Stomach (tissue), 9 donors: ENCODE data around the gene BPIFB2. TPM values are rescaled to one million over a fixed set of nuclear protein-coding genes. Genes with fewer than 3 reads are reported as not detected.

Source experiments
- DNase-seq, 2 donors: peaks; one replicate each; pipeline versions ENCODE4 v3.0.0 to v3.0.0-alpha.2; 2013 to 2019
- H3K27ac ChIP-seq, 5 donors: fragments of 200-600 bp in 4 of 5; sonication (generic) in 4 of 5; one replicate each; pipeline ENCODE4 v1.5.1; 2013 to 2019; ENCODE audit warnings: mild to moderate bottlenecking in 1 of 5, moderate library complexity in 1 of 5
- H3K27me3 ChIP-seq, 3 donors: fragments of 200-600 bp; sonication (generic); one replicate each; pipeline ENCODE4 v1.5.1; 2017 to 2019; ENCODE audit warnings: mixed run types in 1 of 3
- H3K36me3 ChIP-seq, 4 donors: fragments of 200-600 bp; sonication (generic); 1 replicate in 3 of 4; 2 replicates in 1 of 4; pipeline ENCODE4 v1.5.1; 2016 to 2019
- H3K4me1 ChIP-seq, 4 donors: fragments of 200-600 bp; sonication (generic); one replicate each; pipeline ENCODE4 v1.5.1; 2016 to 2019
- H3K4me3 ChIP-seq, 4 donors: fragments of 200-600 bp; sonication (generic) in 3 of 4; one replicate each; pipeline ENCODE4 v1.5.1; 2016 to 2019; ENCODE audit warnings: mild to moderate bottlenecking in 1 of 4
- H3K9me3 ChIP-seq, 4 donors: fragments of 200-600 bp; sonication (generic); one replicate each; pipeline ENCODE4 v1.5.1; 2016 to 2019
- EP300 ChIP-seq: sonication (generic); formaldehyde crosslinking; IDR thresholded peaks from one replicate; pipeline ENCODE4 v1.6.1; 2017; ENCODE audit warnings: antibody characterized with exemption
- POLR2A ChIP-seq, 4 donors: fragments of 450-650 bp; IDR thresholded peaks; one replicate each; pipeline ENCODE4 v1.6.1; 2016; ENCODE audit warnings: antibody characterized with exemption in 4 of 4, control low read depth in 2 of 4, mild to moderate bottlenecking in 1 of 4, moderate library complexity in 1 of 4
- POLR2AphosphoS5 ChIP-seq, 3 donors: sonication (generic); formaldehyde crosslinking; IDR thresholded peaks; one replicate each; pipeline ENCODE4 v1.6.1; 2016; ENCODE audit warnings: antibody characterized with exemption in 3 of 3
- WGBS, 5 donors: extraction: QIAGEN DNeasy Blood & Tissue Kit in 3 of 5; methylation state at CpG; one replicate each; pipeline versions ENCODE4 v1.1.5 to v1.1.7; 2013 to 2018; 5-methylcytosine and 5-hydroxymethylcytosine counted together
- intact Hi-C: fragments of 100-400 bp; cut with DNase I; formaldehyde crosslinking; loops from one replicate; pipeline ENCODE4 v1.15.1; 2023; ENCODE audit warnings: low total_unique reads
- polyA plus RNA-seq, 3 donors: library from polyadenylated mRNA; stranded (reverse); fragments of 200-250 nt; gene quantifications; one replicate each; pipeline ENCODE4 v1.2.3, GENCODE V29; 2013
- total RNA-seq, 5 donors: library from RNA; depleted of rRNA; stranded (reverse); fragments of >200 nt; gene quantifications; one replicate each; pipeline versions ENCODE4 v1.1.0 to v1.2.3, GENCODE V29; 2014 to 2016
- TF ChIP-seq, protein P1 (sequence below), 7 experiments: fragments of 450-650 bp in 4 of 7; fragments of 200-600 bp in 3 of 7; sonication (generic) in 3 of 7; IDR thresholded peaks; one replicate each; pipeline ENCODE4 v1.5.1; 2016 to 2019; ENCODE audit warnings: antibody characterized with exemption in 7 of 7, control low read depth in 2 of 7, mild to moderate bottlenecking in 1 of 7
- donor health status: healthy with polysubstance abuse.
- donor health status: Bipolar disorder and iron deficiency.
- donor health status: healthy.

Gene BPIFB2
- total and polyA plus RNA-seq, 8 donors: 3.3 TPM; not detected in 7

GRCh38 chr20:33017542-33017941 is 10.0 kb downstream of the BPIFB2 start:
- Histone ChIP-seq H3K4me3 (no peak overlapping the region), H3K4me1 (no peaks in the 10 kb centered on the region), H3K27me3 (peaks cover 0 to 40% (median 4%) of the 10 kb centered on the region in 3 donors), H3K36me3 (no peaks in the 10 kb centered on the region), H3K9me3 (no peaks in the 10 kb centered on the region), H3K27ac (no peak overlapping the region)
- 76 to 83% (median 82%) methylated on average over 7 of the region's 7 CpGs for WGBS, 5 donors
- intact Hi-C loops: no loop called here
- TF ChIP-seq POLR2A (IDR thresholded peaks at IDR 0.05): no peak
- TF ChIP-seq, protein P1, sequence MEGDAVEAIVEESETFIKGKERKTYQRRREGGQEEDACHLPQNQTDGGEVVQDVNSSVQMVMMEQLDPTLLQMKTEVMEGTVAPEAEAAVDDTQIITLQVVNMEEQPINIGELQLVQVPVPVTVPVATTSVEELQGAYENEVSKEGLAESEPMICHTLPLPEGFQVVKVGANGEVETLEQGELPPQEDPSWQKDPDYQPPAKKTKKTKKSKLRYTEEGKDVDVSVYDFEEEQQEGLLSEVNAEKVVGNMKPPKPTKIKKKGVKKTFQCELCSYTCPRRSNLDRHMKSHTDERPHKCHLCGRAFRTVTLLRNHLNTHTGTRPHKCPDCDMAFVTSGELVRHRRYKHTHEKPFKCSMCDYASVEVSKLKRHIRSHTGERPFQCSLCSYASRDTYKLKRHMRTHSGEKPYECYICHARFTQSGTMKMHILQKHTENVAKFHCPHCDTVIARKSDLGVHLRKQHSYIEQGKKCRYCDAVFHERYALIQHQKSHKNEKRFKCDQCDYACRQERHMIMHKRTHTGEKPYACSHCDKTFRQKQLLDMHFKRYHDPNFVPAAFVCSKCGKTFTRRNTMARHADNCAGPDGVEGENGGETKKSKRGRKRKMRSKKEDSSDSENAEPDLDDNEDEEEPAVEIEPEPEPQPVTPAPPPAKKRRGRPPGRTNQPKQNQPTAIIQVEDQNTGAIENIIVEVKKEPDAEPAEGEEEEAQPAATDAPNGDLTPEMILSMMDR (IDR thresholded peaks at IDR 0.05): no peak
- TF ChIP-seq POLR2AphosphoS5 (IDR thresholded peaks at IDR 0.05): no peak
- no peak for TF ChIP-seq EP300
- no peak for DNase-seq

DNA sequence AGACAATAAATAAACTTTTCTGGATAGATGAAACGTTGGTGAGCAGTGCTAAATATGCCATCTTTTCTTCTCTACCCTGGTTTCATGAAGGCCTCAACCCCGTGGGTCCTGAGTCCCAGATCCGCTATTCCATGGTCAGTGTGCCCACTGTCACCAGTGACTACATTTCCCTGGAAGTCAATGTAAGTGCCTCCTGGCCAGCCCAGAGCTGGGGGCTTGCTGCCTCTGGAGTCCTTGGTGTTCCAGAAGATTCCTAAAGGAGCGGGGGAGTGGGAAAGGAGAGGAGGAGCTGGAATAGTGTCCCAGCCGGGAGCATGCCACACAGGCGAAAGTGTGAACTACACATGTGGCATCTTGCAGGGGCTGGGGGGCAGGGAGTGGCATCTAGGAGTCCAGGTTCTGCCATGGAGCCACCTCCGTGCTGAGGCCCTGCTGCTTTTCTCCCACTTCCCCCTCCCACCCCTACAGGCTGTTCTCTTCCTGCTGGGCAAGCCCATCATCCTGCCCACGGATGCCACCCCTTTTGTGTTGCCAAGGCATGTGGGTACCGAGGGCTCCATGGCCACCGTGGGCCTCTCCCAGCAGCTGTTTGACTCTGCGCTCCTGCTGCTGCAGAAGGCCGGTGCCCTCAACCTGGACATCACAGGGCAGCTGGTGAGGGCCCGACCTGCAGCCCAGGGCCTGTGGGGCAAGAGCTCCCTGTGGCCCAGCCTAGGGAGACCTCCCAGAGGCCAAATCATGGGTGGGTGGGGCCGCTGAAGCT is 10.8 kb downstream of the BPIFB2 start:
- intact Hi-C loops: no loop called here
- Histone ChIP-seq H3K9me3 (no peaks in the 10 kb centered on the region), H3K27ac (no peak overlapping the region), H3K27me3 (peaks cover 0 to 32% (median 4%) of the 10 kb centered on the region in 3 donors), H3K4me1 (no peaks in the 10 kb centered on the region), H3K36me3 (no peaks in the 10 kb centered on the region), H3K4me3 (no peak overlapping the region)
- 58 to 71% (median 70%) methylated on average over 10 to 14 of the region's 14 CpGs for WGBS, 5 donors
- no peak for TF ChIP-seq POLR2AphosphoS5 (IDR thresholded peaks at IDR 0.05)
- TF ChIP-seq POLR2A (IDR thresholded peaks at IDR 0.05): no peak
- TF ChIP-seq EP300: no peak
- TF ChIP-seq, protein P1 (IDR thresholded peaks at IDR 0.05): no peak
- DNase-seq: no peak

DNA sequence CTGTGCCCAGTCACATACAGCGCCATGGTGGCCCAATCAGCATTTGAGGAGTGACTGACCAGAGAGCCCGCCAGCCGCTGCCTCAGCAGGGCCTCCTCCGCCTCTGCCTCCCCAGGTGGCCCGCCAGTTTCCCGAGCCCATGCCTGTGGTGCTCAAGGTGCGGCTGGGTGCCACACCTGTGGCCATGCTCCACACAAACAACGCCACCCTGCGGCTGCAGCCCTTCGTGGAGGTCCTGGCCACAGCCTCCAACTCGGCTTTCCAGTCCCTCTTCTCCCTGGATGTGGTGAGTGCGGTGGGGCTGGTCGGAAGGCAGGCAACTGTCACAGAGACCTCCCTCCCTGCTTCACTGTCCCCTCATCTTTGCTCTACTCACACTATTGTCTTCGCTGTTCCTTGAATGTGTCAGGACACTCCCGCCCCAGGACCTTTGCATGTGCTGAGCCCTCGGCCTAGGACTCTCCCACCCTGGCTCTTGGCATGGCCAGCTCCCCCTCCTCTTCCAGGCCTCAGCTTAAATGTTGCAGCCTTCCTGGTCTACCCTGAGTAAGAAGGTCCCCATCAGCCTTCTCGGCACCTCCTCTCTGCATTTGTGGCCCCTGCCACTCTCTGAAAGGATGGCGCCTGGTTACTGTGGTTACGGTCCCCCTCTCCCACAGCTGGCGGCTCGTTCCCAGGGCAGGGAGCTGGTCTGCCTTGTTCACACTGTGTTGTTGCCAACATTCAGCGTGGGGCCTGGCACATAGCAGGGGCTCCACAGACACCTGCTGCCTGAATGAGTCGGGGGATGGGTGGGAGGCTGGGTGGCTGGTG is 12.2 kb downstream of the BPIFB2 start:
- DNase-seq: no peak
- H3K27me3 ChIP-seq: peaks cover 0 to 18% (median 4%) of the 10 kb centered on the region in 3 donors
- H3K4me3 ChIP-seq: no peak overlapping the region
- H3K27ac ChIP-seq: no peak overlapping the region
- intact Hi-C loops: no loop called here
- no peaks in the 10 kb centered on the region for H3K36me3 ChIP-seq
- no peaks in the 10 kb centered on the region for H3K9me3 ChIP-seq
- 83 to 90% (median 86%) methylated on average over 13 to 23 of the region's 23 CpGs for WGBS, 5 donors
- H3K4me1 ChIP-seq: no peaks in the 10 kb centered on the region
- no peak for TF ChIP-seq POLR2AphosphoS5 (IDR thresholded peaks at IDR 0.05)
- TF ChIP-seq, protein P1 (IDR thresholded peaks at IDR 0.05): no peak
- TF ChIP-seq EP300: no peak
- no peak for TF ChIP-seq POLR2A (IDR thresholded peaks at IDR 0.05)

DNA sequence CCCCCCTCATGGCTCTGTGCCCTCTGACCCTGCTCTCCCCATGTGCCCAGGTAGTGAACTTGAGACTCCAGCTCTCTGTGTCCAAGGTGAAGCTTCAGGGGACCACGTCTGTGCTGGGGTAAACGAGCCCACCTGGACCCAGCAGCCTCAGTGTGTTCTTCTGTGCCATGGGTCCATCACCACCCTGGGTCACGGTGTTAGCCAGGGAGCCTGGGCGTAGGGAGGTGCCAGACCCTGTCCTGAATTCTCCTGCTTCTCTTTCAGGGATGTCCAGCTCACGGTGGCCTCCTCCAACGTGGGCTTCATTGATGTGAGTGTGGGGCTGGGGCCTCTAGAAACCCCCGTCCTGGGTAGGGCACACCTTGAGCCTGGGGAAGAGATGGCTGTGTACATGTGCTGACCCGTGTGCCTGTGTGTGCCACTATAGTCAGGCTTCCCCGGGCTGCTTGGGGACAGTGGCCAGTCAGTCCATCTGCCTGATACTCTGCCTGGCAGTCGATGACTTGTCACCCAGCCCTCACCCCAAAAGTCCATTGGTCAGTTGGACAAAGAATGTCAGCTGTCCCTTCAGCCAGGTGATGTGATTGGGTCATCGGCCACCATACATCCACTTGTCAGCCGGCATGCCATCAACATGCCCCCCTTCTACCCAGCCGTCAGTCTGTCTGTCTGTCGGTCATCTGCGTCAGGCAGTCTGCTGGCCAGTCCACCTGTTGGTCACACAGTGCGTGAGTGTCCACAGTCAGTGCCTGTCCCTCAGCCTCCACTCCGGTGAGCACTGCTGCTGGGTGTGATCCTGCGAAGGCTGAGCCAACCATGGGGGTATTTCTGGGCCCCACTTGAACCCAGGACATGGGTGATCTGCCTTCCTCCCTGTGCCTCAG is 13.0 kb downstream of the BPIFB2 start:
- Histone ChIP-seq H3K27ac (no peak overlapping the region), H3K9me3 (no peaks in the 10 kb centered on the region), H3K27me3 (peaks cover 0 to 13% (median 0%) of the 10 kb centered on the region in 3 donors), H3K4me1 (no peaks in the 10 kb centered on the region), H3K36me3 (no peaks in the 10 kb centered on the region), H3K4me3 (no peak overlapping the region)
- TF ChIP-seq POLR2AphosphoS5 (IDR thresholded peaks at IDR 0.05) (no peak), EP300 (no peak), POLR2A (IDR thresholded peaks at IDR 0.05) (no peak)
- TF ChIP-seq, protein P1 (IDR thresholded peaks at IDR 0.05): no peak
- no peak for DNase-seq
- intact Hi-C loops: no loop called here
- 85 to 90% (median 86%) methylated on average over 10 to 18 of the region's 18 CpGs for WGBS, 5 donors
